Endothelial cell (in vitro differentiated cells): ENCODE results near the gene PPP6R1. TPM values are rescaled to one million over a fixed set of nuclear protein-coding genes. Genes with fewer than 3 reads are reported as not detected.
A peak's percentile ranks its signal among the peaks of the same experiment; 100 is the strongest.

Experiments
- DNase-seq: peaks from one replicate; pipeline ENCODE4 v3.0.0; 2021; ENCODE audit warnings: low spot score
- H3K27ac Mint-ChIP-seq: one replicate; pipeline ENCODE4 v1.8.0; 2021; ENCODE audit warnings: mixed read lengths, inconsistent platforms; ENCODE audit not compliant: unreplicated experiment
- H3K27me3 Mint-ChIP-seq: one replicate; pipeline ENCODE4 v1.8.0; 2021; ENCODE audit warnings: mild to moderate bottlenecking, moderate library complexity, mixed read lengths, inconsistent platforms; ENCODE audit not compliant: unreplicated experiment
- H3K36me3 Mint-ChIP-seq: one replicate; pipeline ENCODE4 v1.8.0; 2021; ENCODE audit warnings: mild to moderate bottlenecking, low read depth, mixed read lengths, inconsistent platforms; ENCODE audit not compliant: unreplicated experiment
- H3K4me1 Mint-ChIP-seq: one replicate; pipeline ENCODE4 v1.8.0; 2021; ENCODE audit warnings: mild to moderate bottlenecking, mixed read lengths, inconsistent platforms; ENCODE audit not compliant: unreplicated experiment
- H3K4me3 Mint-ChIP-seq: one replicate; pipeline ENCODE4 v1.8.0; 2021; ENCODE audit warnings: mild to moderate bottlenecking, mixed read lengths, inconsistent platforms; ENCODE audit not compliant: unreplicated experiment
- H3K9me3 Mint-ChIP-seq: one replicate; pipeline ENCODE4 v1.8.0; 2021; ENCODE audit warnings: mixed read lengths, inconsistent platforms; ENCODE audit not compliant: unreplicated experiment
- total RNA-seq: library from RNA; stranded (reverse); fragmentation: NEBNext Ultra II Directional; extraction: Animal tissue kit (Norgen Biotek cat#: 25700); gene quantifications from one replicate; pipeline ENCODE4 v1.2.1, GENCODE V29; 2021; ENCODE audit not compliant: unreplicated experiment
- TF ChIP-seq, protein P1 (sequence below): fragments of 200-600 bp; sonication (generic); IDR thresholded peaks from one replicate; pipeline ENCODE4 v1.5.0; 2021; ENCODE audit warnings: antibody characterized with exemption; ENCODE audit not compliant: unreplicated experiment

PPP6R1 gene
- total RNA-seq, 1 donor from 2014 or later: 65.6 TPM

DNA sequence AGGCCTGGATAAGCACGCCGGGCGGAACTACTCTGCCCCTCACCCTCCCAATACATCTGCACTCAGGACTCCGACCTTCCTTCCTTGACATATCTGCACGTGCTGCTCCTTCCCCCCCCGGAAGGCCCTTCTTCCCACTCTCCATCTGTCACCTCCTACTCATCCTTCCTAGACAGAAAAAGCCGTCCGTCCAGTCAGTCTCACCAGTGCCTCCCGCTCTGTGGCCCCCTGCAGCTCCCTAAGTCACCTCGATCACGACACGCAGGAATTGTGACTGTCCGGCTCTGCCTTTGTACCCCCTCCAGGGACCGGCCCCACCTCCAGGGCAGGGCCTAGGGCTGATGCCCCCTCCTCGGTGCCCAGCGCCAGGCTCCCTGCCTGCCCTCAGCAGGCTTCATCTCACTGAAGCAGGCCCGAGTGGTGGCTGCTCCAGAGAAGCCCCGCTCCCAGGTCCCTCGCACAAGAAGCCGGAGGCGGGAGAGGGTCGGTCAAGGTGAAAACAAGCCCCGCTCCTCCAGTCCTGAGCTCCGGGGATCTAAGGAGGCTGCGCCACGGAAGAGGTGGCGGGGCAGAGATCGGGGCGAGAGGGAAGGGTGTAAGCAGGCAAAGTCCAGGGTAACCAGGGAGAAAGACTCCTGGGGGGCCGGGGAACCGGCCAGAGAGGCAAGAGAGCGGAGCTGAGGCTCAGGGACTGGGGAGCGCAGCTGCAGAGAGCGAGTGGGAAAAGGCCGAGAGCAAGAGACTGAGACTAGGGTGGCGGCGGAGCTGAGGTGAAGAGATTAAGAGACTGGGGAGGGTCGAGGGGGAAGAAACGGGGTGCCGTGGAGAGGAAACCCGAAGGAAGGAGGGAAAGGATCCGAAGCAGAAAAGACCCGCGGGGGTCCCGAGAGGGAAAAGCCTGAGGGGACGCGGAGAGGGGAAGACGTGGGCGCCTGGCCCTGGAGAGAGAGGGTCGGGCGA, 1.1 kb downstream of the PPP6R1 start:
- peak overlapping the region; percentile 99 for H3K4me3 Mint-ChIP-seq
- H3K4me1 Mint-ChIP-seq: peaks cover 47% of the 10 kb centered on the region
- TF ChIP-seq, protein P1, sequence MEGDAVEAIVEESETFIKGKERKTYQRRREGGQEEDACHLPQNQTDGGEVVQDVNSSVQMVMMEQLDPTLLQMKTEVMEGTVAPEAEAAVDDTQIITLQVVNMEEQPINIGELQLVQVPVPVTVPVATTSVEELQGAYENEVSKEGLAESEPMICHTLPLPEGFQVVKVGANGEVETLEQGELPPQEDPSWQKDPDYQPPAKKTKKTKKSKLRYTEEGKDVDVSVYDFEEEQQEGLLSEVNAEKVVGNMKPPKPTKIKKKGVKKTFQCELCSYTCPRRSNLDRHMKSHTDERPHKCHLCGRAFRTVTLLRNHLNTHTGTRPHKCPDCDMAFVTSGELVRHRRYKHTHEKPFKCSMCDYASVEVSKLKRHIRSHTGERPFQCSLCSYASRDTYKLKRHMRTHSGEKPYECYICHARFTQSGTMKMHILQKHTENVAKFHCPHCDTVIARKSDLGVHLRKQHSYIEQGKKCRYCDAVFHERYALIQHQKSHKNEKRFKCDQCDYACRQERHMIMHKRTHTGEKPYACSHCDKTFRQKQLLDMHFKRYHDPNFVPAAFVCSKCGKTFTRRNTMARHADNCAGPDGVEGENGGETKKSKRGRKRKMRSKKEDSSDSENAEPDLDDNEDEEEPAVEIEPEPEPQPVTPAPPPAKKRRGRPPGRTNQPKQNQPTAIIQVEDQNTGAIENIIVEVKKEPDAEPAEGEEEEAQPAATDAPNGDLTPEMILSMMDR: no peak
- peak; percentile 23 for DNase-seq
- H3K27me3 Mint-ChIP-seq: peaks cover 14% of the 10 kb centered on the region
- peaks cover 16% of the 10 kb centered on the region for H3K36me3 Mint-ChIP-seq
- no peaks in the 10 kb centered on the region for H3K9me3 Mint-ChIP-seq
- peak overlapping the region; percentile 83 for H3K27ac Mint-ChIP-seq

DNA sequence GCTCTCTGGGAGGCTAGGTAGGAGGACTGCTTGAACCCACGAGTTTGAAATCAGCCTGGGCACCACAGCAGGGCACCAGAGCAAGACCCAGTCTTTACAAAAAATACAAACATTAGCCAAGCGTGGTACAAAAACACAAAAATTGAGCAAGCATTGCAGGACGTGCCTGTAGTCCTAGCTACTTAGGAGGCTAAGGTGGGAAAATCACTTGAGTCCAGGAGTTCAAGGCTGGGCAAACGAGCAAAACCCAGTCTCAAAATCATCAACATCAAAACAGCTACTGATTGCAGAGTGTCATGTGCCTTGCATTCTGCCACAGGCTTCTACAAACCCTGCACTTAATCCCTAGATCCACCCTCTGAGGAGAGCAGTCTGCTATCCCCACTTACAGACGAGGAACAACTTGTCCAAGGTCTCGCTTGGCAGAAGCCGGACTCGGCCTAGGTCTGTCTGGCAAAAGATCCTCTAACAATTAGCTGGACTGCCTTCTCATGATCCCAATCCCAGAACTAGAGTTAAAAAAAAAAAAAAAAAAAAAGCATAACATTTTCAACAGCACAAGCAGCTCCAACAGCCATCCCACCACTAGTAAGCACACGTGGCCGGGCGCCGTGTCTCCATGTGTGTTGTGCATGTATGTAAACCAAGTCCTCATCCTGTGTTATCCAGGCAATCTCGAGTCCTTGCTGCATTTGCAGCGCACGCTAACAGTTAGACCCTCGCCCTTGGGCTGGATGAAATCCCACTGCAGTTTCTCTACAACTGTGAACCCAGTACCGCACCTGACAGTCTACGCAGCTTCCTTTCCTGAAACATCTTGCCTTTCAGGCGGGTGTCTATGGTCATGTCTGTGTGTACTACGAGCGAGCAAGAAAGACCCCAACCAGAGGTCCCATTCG, 2.0 kb downstream of the PPP6R1 start:
- TF ChIP-seq, protein P1: no peak
- H3K27ac Mint-ChIP-seq: peak overlapping the region; percentile 83
- H3K4me3 Mint-ChIP-seq: peak overlapping the region; percentile 99
- DNase-seq: no peak
- peaks cover 47% of the 10 kb centered on the region for H3K4me1 Mint-ChIP-seq
- peaks cover 14% of the 10 kb centered on the region for H3K27me3 Mint-ChIP-seq
- H3K9me3 Mint-ChIP-seq: no peaks in the 10 kb centered on the region
- peaks cover 12% of the 10 kb centered on the region for H3K36me3 Mint-ChIP-seq

DNA sequence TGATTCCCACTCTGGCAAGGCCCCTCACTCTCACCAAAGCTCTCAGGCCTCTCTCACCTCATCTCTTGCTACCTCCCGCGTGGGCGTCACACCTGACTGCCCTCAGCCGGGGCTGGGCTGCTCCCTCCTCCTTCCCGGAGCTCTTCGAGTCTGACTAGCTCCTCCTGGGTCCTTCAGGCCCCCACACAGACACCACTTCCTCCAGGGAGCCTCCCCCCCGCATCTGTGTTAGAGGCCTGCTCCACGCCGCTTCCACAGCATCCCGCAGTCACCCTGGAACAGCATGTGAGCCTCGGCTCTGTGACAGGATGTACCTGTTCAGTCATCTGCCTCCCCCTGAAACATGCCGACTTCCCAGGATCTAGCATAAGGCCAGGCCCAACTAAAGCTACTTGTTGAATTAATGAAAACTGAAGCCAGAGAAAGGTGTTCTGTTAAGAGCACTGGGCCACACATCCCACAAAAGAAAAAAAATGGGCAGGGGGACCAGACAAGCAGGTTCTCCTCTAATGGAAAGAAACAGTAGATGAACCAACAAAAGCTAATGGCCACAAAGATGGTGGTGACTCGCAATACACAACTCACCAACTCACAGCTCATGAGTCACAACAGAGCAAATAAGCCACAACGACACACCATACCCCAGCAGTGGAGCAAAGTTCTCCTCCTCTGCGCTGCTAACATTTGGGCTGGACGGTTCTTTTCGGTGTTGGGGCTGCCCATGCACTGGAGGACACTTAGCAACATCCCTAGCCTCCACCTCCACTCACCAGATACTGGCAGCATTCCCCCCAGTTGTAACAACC, 3.0 kb downstream of the PPP6R1 start:
- Mint-ChIP-seq H3K9me3 (no peaks in the 10 kb centered on the region), H3K27ac (peak overlapping the region; percentile 2), H3K27me3 (peaks cover 17% of the 10 kb centered on the region), H3K36me3 (peaks cover 14% of the 10 kb centered on the region), H3K4me1 (peaks cover 47% of the 10 kb centered on the region), H3K4me3 (peak overlapping the region; percentile 99)
- TF ChIP-seq, protein P1: no peak
- DNase-seq: no peak

DNA sequence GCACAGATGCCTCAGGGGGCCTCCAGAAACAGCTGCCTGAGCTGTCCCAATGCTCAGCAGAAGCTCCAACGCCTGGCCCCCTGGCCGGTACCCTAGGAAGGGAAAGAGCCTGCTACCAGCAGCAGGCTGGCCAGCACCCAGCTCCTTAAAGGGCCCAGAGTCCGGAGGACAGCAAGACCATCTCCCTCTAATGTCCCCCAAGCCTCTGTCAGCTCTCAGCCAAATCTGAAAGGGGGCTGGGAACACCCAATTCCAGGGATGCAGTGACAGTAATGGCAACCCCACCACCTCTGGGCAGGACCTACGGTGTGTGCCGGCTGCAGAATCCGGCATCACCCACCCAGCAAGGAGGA, 4.2 kb downstream of the PPP6R1 start:
- peaks cover 16% of the 10 kb centered on the region for H3K36me3 Mint-ChIP-seq
- TF ChIP-seq, protein P1: no peak
- H3K9me3 Mint-ChIP-seq: no peaks in the 10 kb centered on the region
- no peak overlapping the region for H3K4me3 Mint-ChIP-seq
- H3K4me1 Mint-ChIP-seq: peaks cover 42% of the 10 kb centered on the region
- peaks cover 16% of the 10 kb centered on the region for H3K27me3 Mint-ChIP-seq
- no peak overlapping the region for H3K27ac Mint-ChIP-seq
- DNase-seq: no peak
